ENCODE measurements around the gene TLE1.

TLE1 gene

DNA sequence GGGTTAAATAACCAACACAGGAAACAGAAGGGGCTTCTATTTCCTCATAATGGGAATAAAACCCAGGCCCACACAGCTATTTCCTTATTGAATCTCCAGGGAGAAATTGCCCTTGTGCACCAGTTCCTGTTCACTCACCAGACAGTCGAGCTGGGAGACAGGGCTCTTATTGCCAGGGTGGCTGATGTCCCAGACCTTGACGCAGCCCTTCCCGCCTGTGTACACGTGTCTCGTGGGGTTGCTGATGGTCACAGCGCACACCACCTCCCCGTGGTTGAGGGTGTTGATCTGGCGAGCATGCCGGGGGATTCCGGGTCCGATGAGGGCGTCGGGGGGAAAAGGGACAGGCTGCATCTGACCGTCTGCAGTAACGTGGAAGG lies 96.5 kb downstream of the TLE1 start:
- TF ChIP-seq, protein P1, sequence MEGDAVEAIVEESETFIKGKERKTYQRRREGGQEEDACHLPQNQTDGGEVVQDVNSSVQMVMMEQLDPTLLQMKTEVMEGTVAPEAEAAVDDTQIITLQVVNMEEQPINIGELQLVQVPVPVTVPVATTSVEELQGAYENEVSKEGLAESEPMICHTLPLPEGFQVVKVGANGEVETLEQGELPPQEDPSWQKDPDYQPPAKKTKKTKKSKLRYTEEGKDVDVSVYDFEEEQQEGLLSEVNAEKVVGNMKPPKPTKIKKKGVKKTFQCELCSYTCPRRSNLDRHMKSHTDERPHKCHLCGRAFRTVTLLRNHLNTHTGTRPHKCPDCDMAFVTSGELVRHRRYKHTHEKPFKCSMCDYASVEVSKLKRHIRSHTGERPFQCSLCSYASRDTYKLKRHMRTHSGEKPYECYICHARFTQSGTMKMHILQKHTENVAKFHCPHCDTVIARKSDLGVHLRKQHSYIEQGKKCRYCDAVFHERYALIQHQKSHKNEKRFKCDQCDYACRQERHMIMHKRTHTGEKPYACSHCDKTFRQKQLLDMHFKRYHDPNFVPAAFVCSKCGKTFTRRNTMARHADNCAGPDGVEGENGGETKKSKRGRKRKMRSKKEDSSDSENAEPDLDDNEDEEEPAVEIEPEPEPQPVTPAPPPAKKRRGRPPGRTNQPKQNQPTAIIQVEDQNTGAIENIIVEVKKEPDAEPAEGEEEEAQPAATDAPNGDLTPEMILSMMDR (IDR thresholded peaks at IDR 0.05; ENCODE audit: insufficient read depth, low read depth, low read length, missing control alignments): no peak
- no peak overlapping the region for H3K4me3 ChIP-seq (ENCODE audit: low read depth, low read length)
- no peak for DNase-seq (ENCODE audit: low read depth)

DNA sequence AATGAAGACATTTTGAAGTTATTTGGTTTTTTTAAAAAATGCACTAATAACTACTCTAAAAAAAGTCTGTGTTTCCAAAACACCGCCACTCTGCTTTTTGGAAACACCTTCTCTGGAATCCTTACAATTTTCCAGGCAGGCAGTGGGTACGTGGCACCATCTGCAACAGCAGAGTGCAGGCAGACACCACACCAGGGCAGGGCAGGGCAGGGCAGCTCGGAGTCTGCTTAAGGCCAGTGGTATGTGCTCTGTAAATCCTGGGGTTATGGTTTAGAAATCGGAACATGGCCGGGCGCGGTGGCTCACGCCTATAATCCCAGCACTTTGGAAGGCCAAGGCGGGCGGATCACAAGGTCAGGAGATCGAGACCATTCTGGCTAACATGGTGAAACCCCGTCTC lies 97.6 kb downstream of the TLE1 start:
- H3K4me3 ChIP-seq (ENCODE audit: low read depth, low read length): no peak overlapping the region
- no peak for DNase-seq (ENCODE audit: low read depth)
- TF ChIP-seq, protein P1 (IDR thresholded peaks at IDR 0.05; ENCODE audit: insufficient read depth, low read depth, low read length, missing control alignments): no peak

DNA sequence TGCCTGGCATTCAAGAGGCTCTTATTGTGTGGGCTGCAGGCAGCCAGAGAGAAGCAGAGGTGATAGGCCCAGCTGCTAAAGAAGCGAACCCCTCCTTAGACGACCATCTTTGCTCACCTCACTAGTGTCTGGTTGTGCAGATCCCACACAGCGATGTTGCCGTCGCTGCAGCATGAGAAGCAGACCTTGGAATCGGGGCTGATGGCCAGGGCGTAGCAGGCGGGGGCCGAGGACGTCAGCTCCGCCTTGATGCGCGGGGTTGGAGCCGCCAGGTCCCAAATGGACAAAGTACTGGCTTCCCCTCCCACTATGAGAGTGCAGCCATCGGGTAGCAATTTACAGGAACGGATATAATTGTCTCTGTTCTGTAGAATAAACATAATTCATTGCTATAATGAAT lies 98.7 kb downstream of the TLE1 start:
- no peak overlapping the region for H3K4me3 ChIP-seq (ENCODE audit: low read depth, low read length)
- no peak for DNase-seq (ENCODE audit: low read depth)
- TF ChIP-seq, protein P1 (IDR thresholded peaks at IDR 0.05; ENCODE audit: insufficient read depth, low read depth, low read length, missing control alignments): no peak

DNA sequence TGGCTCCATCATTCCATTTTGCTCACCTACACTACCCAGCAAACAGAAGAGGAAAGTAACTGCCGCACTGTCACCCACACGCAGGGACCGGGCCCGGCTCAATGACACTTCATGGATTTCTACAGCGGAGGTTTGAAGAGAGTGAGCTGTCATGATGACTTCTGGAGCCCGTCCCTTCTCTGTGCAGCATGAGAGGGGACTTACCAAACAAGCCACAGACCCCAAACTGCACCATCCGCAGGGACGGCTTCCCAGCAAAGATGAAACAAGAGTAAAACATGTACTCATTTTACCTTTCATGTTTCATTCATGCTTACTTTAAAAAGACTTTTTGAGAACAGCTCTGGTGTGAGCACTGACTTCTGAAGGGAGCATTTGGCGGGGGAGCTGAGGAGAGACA lies 99.5 kb downstream of the TLE1 start:
- DNase-seq (ENCODE audit: low read depth): peak; percentile 53
- no peak overlapping the region for H3K4me3 ChIP-seq (ENCODE audit: low read depth, low read length)
- TF ChIP-seq, protein P1 (IDR thresholded peaks at IDR 0.05; ENCODE audit: insufficient read depth, low read depth, low read length, missing control alignments): no peak

DNA sequence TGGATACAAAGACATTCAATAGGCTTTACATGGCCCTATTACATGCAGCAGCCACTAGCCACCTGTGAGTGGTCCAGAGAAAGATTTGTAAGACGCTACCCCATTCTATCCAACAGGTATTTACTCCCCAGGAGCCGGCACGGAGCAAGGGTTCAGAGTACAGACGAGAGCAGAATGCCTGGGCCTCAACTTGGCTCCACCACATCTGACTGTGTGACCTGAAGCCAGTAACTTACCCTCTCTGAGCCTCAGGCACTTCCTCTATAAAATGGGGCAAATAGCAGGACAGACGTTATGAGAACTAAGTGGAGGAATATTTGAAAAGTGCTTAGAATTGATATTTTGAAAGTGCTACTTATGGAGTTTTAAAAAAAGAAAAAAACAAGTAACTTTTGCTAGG lies 100.0 kb downstream of the TLE1 start:
- TF ChIP-seq, protein P1 (IDR thresholded peaks at IDR 0.05; ENCODE audit: insufficient read depth, low read depth, low read length, missing control alignments): no peak

DNA sequence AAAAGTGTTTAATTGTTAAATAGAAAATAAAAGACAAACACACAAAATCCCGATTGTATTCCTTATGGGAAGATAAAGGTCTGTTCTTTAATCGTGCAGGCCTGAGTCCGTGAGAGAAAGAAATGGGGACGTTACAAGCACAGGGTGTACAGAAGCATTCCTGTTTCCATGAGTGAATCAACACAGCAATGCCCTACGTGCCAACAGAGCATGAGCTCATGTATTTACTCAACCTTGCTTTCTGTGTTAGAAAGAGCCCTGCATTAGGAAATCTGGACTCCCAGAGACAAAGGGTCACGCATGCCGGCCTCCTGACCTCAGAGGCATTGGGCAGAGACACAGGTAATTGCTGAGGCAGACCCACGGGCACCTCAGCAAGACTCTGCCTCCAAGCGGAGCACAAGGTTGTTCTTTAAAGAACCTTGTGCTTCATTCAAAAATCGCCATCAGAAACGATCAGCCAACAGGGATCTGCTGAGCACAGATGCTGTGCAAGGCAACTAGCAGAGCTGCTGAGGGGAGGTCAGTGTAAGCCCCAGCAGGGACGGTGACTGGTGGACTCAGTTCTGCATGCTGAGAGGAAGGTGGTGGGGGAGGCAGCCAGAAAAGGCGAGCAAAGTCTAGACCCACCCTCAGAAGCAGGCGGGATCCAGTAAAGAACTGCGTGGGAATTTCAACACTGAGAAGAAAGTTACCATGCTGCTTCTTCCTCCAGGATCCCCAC lies 101.0 kb downstream of the TLE1 start:
- no peak overlapping the region for H3K4me3 ChIP-seq (ENCODE audit: low read depth, low read length)
- TF ChIP-seq, protein P1 (IDR thresholded peaks at IDR 0.05; ENCODE audit: insufficient read depth, low read depth, low read length, missing control alignments): no peak
- no peak for DNase-seq (ENCODE audit: low read depth)

More for the DNA sequence above, 100.0 kb downstream of the TLE1 start:
- no peak overlapping the region for H3K4me3 ChIP-seq (ENCODE audit: low read depth, low read length)
- no peak for DNase-seq (ENCODE audit: low read depth)

DNA sequence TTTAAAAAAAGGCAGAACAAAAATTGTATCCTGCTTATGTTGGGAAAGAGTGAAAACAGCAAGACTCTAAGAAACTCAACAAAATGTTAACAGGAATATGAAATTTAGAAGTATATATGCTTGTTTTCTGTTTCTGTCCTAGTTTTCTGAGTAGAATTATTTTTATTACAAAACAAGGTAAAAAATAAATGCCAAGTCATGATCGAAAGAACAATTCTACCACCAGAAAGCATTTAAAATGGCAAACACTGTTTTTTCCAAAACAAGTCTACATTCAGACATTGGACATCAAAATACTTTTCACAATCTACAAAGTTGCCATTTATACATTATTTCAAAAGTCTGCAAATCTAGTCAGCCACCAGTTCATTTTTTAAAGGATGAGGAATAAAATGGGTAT lies 102.6 kb downstream of the TLE1 start:
- no peak for DNase-seq (ENCODE audit: low read depth)
- TF ChIP-seq, protein P1 (IDR thresholded peaks at IDR 0.05; ENCODE audit: insufficient read depth, low read depth, low read length, missing control alignments): no peak
- no peak overlapping the region for H3K4me3 ChIP-seq (ENCODE audit: low read depth, low read length)

Measured in GM12865 (cell line).